Measurements from ENCODE around the gene MVB12B.

GRCh38 chr9:126506361-126507317 lies 180.0 kb downstream of the MVB12B start:
- TF ChIP-seq CTCF (IDR thresholded peaks at IDR 0.05) (no peak), POLR2A (IDR thresholded peaks at IDR 0.05) (no peak)
